Liver (tissue), 9 donors: Measurements from ENCODE around the gene TRPM1. TPM values are rescaled to one million over a fixed set of nuclear protein-coding genes. Genes with fewer than 3 reads are reported as not detected.

ENCODE experiments used
- DNase-seq: peaks from one replicate; pipeline ENCODE4 v3.0.0-alpha.2; 2017; ENCODE audit warnings: low spot score
- H3K27ac ChIP-seq, 2 donors: one replicate each; pipeline ENCODE4 v1.7.0; 2013; ENCODE audit warnings: inconsistent platforms in 2 of 2, low read length in 2 of 2, control low read depth in 1 of 2, low read depth in 1 of 2, mild to moderate bottlenecking in 1 of 2
- H3K27me3 ChIP-seq, 4 donors: one replicate each; pipeline versions ENCODE4 v1.6.1 to v1.7.0; 2013; ENCODE audit warnings: low read length in 3 of 4, inconsistent platforms in 1 of 4, mild to moderate bottlenecking in 1 of 4, moderate library complexity in 1 of 4; ENCODE audit not compliant: control insufficient read depth in 4 of 4, insufficient read depth in 4 of 4
- H3K36me3 ChIP-seq, 4 donors: one replicate each; pipeline versions ENCODE4 v1.6.1 to v1.7.0; 2013; ENCODE audit warnings: low read length in 3 of 4, mild to moderate bottlenecking in 3 of 4, low read depth in 1 of 4, moderate library complexity in 1 of 4; ENCODE audit not compliant: control insufficient read depth in 4 of 4, insufficient read depth in 3 of 4
- H3K4me1 ChIP-seq, 4 donors: one replicate each; pipeline versions ENCODE4 v1.6.1 to v1.7.0; 2013; ENCODE audit warnings: low read length in 3 of 4, mild to moderate bottlenecking in 3 of 4, moderate library complexity in 1 of 4; ENCODE audit not compliant: control insufficient read depth in 4 of 4, insufficient read depth in 4 of 4
- H3K4me3 ChIP-seq, 3 donors: one replicate each; pipeline versions ENCODE4 v1.6.1 to v1.7.0; 2013; ENCODE audit warnings: low read length in 3 of 3, control low read depth in 1 of 3, low read depth in 1 of 3, mild to moderate bottlenecking in 1 of 3
- H3K9ac ChIP-seq, 2 donors: one replicate each; pipeline ENCODE4 v1.7.0; 2013; ENCODE audit warnings: low read length in 2 of 2, mild to moderate bottlenecking in 2 of 2, moderate library complexity in 2 of 2, control low read depth in 1 of 2, low read depth in 1 of 2
- H3K9me3 ChIP-seq, 4 donors: one replicate each; pipeline versions ENCODE4 v1.6.1 to v1.7.0; 2013; ENCODE audit warnings: low read length in 3 of 4; ENCODE audit not compliant: control insufficient read depth in 4 of 4
- EGR1 ChIP-seq, 2 donors: IDR thresholded peaks; 2 replicates each; pipeline ENCODE4 v1.6.1; 2016 to 2018; ENCODE audit warnings: antibody characterized with exemption in 2 of 2, low read depth in 2 of 2
- FOXA1 ChIP-seq: IDR thresholded peaks from 2 replicates; pipeline ENCODE4 v1.6.1; 2016; ENCODE audit warnings: antibody characterized with exemption
- FOXA2 ChIP-seq: IDR thresholded peaks from 2 replicates; pipeline ENCODE4 v1.6.1; 2016; ENCODE audit warnings: antibody characterized with exemption
- GABPA ChIP-seq, 2 donors: IDR thresholded peaks in 1 of 2; conservative IDR thresholded peaks in 1 of 2; 2 replicates each; pipeline ENCODE4 v1.6.1; 2016; ENCODE audit warnings: antibody characterized with exemption in 2 of 2, mild to moderate bottlenecking in 1 of 2, moderate library complexity in 1 of 2
- HNF4A ChIP-seq, 2 donors: conservative IDR thresholded peaks; 2 replicates each; pipeline ENCODE4 v1.6.1; 2016; ENCODE audit warnings: antibody characterized with exemption in 2 of 2, mild to moderate bottlenecking in 2 of 2
- HNF4G ChIP-seq: IDR thresholded peaks from 2 replicates; pipeline ENCODE4 v1.6.1; 2016; ENCODE audit warnings: antibody characterized with exemption
- JUND ChIP-seq, 2 donors: IDR thresholded peaks; 2 replicates each; pipeline ENCODE4 v1.6.1; 2016; ENCODE audit warnings: antibody characterized with exemption in 2 of 2
- NR2F2 ChIP-seq: IDR thresholded peaks from 2 replicates; pipeline ENCODE4 v1.6.1; 2016; ENCODE audit warnings: antibody characterized with exemption
- RAD21 ChIP-seq, 2 donors: IDR thresholded peaks; 2 replicates each; pipeline ENCODE4 v1.6.1; 2016; ENCODE audit warnings: antibody characterized with exemption in 2 of 2, mild to moderate bottlenecking in 2 of 2
- RXRA ChIP-seq, 2 donors: IDR thresholded peaks; 2 replicates each; pipeline ENCODE4 v1.6.1; 2017 to 2018; ENCODE audit warnings: antibody characterized with exemption in 2 of 2, mild to moderate bottlenecking in 1 of 2
- SP1 ChIP-seq: IDR thresholded peaks from 2 replicates; pipeline ENCODE4 v1.6.1; 2018; ENCODE audit warnings: antibody characterized with exemption, mild to moderate bottlenecking
- TAF1 ChIP-seq: conservative IDR thresholded peaks from 2 replicates; pipeline ENCODE4 v1.6.1; 2016; ENCODE audit warnings: antibody characterized with exemption, mild to moderate bottlenecking
- YY1 ChIP-seq: IDR thresholded peaks from 2 replicates; pipeline ENCODE4 v1.6.1; 2016; ENCODE audit warnings: antibody characterized with exemption, mild to moderate bottlenecking
- WGBS: extraction: QIAGEN DNeasy Blood & Tissue Kit; methylation state at CpG from one replicate; pipeline ENCODE4 v1.1.7; 2013; 5-methylcytosine and 5-hydroxymethylcytosine counted together
- polyA plus RNA-seq, 2 donors: library from polyadenylated mRNA; stranded (reverse) in 1 of 2; unstranded in 1 of 2; fragments of 200-250 nt in 1 of 2; fragments of >200 nt in 1 of 2; fragmentation: Nextera tagmentation in 1 of 2; extraction: Ambion mirVana in 1 of 2; gene quantifications; one replicate each; pipeline versions ENCODE4 v1.2.1 to v1.2.3, GENCODE V29; 2013 to 2015
- total RNA-seq, 2 donors: library from RNA; depleted of rRNA; stranded (reverse); fragments of >200 nt; gene quantifications; one replicate each; pipeline ENCODE4 v1.2.3, GENCODE V29; 2014
- TF ChIP-seq, protein P1 (sequence below): IDR thresholded peaks from 2 replicates; pipeline ENCODE4 v1.6.1; 2016; ENCODE audit warnings: antibody characterized with exemption
- TF ChIP-seq, protein P2 (sequence below): IDR thresholded peaks from 2 replicates; pipeline ENCODE4 v1.6.1; 2016; ENCODE audit warnings: antibody characterized with exemption
- TF ChIP-seq, protein P3 (sequence below): IDR thresholded peaks from 2 replicates; pipeline ENCODE4 v1.6.1; 2016; ENCODE audit warnings: antibody characterized with exemption
- TF ChIP-seq, protein P4 (sequence below): fragments of 150-350 bp; IDR thresholded peaks from 2 replicates; pipeline ENCODE4 v1.5.1; 2017; ENCODE audit warnings: improper control_type of control experiment, low read depth, low read length; ENCODE audit not compliant: missing input control
- TF ChIP-seq, protein P5 (sequence below): IDR thresholded peaks from 2 replicates; pipeline ENCODE4 v1.6.1; 2016; ENCODE audit warnings: antibody characterized with exemption, mild to moderate bottlenecking
- donor health status: healthy.
- donor health status: healthy.
- donor health status: healthy.
- donor health status: healthy.
- donor health status: healthy.

Gene TRPM1
- total RNA-seq (not detected), polyA plus RNA-seq (not detected)

DNA sequence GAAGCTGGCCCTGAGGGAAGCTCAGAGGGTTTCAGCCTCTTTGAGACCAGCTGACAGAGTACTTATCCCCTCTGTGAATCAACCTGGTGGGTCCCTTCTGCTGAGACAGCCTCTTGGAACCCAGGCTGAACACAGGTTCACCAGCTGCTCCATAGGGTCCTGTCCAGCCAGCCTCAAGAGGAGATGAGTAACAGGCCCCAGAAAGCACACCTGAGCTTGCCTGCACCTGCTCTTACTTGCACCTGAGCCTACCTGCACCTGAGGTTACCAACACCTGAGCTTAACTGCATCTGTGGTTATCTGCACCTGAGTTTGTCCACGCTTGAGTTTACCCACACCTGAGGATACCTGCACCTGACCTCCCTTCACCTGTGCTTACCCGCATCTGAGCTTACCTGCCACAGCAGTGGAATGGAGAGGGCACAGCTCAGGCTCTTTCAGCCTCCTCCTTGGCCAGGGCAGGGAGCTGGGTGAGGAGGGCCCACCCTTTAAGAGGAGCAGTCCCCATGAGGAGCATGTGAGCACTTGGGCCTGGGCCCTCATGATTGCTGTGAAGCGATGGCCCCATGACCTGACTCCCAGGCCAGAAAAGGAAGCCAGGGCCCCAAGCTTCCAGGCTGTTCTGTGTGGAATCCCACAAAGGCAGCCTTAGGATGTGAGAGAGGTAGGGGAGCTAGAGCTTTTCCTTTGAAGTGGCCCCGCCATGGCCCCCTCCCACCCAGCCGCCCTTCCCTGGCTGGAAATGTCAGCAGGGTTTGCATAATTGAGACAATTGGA is at the start of gene TRPM1:
Gene TRPM1, minus strand, starts transcription at position 464 of the 777 bp plus-strand sequence. CDS start 20,370 bp downstream, outside the sequence.
- H3K27me3 ChIP-seq: no peaks in the 10 kb centered on the region
- H3K4me3 ChIP-seq: no peak within 1 kb of the TSS
- no peak within 1 kb of the TSS for H3K27ac ChIP-seq
- peaks cover 3 to 27% (median 20%) of the 10 kb centered on the region in 4 donors for H3K4me1 ChIP-seq
- WGBS: 97% methylated on average over 5 of the region's 5 CpGs
- TF ChIP-seq RXRA (IDR thresholded peaks at IDR 0.05) (no peak), HNF4G (no peak), EGR1 (IDR thresholded peaks at IDR 0.05; ENCODE audit: low read depth in 2 of 2) (no peak), SP1 (no peak), FOXA2 (no peak), FOXA1 (no peak), RAD21 (IDR thresholded peaks at IDR 0.05) (no peak), NR2F2 (no peak), TAF1 (no peak), JUND (IDR thresholded peaks at IDR 0.05) (no peak), GABPA (IDR thresholded peaks at IDR 0.05 in 1 of 2, conservative IDR thresholded peaks at IDR 0.05 in 1 of 2) (no peak), YY1 (no peak), HNF4A (conservative IDR thresholded peaks at IDR 0.05) (no peak)
- TF ChIP-seq, protein P1, sequence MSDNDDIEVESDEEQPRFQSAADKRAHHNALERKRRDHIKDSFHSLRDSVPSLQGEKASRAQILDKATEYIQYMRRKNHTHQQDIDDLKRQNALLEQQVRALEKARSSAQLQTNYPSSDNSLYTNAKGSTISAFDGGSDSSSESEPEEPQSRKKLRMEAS: no peak
- TF ChIP-seq, protein P2, sequence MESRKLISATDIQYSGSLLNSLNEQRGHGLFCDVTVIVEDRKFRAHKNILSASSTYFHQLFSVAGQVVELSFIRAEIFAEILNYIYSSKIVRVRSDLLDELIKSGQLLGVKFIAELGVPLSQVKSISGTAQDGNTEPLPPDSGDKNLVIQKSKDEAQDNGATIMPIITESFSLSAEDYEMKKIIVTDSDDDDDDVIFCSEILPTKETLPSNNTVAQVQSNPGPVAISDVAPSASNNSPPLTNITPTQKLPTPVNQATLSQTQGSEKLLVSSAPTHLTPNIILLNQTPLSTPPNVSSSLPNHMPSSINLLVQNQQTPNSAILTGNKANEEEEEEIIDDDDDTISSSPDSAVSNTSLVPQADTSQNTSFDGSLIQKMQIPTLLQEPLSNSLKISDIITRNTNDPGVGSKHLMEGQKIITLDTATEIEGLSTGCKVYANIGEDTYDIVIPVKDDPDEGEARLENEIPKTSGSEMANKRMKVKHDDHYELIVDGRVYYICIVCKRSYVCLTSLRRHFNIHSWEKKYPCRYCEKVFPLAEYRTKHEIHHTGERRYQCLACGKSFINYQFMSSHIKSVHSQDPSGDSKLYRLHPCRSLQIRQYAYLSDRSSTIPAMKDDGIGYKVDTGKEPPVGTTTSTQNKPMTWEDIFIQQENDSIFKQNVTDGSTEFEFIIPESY: no peak
- TF ChIP-seq, protein P3, sequence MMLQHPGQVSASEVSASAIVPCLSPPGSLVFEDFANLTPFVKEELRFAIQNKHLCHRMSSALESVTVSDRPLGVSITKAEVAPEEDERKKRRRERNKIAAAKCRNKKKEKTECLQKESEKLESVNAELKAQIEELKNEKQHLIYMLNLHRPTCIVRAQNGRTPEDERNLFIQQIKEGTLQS: no peak
- TF ChIP-seq, protein P4, sequence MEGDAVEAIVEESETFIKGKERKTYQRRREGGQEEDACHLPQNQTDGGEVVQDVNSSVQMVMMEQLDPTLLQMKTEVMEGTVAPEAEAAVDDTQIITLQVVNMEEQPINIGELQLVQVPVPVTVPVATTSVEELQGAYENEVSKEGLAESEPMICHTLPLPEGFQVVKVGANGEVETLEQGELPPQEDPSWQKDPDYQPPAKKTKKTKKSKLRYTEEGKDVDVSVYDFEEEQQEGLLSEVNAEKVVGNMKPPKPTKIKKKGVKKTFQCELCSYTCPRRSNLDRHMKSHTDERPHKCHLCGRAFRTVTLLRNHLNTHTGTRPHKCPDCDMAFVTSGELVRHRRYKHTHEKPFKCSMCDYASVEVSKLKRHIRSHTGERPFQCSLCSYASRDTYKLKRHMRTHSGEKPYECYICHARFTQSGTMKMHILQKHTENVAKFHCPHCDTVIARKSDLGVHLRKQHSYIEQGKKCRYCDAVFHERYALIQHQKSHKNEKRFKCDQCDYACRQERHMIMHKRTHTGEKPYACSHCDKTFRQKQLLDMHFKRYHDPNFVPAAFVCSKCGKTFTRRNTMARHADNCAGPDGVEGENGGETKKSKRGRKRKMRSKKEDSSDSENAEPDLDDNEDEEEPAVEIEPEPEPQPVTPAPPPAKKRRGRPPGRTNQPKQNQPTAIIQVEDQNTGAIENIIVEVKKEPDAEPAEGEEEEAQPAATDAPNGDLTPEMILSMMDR: no peak
- TF ChIP-seq, protein P5, sequence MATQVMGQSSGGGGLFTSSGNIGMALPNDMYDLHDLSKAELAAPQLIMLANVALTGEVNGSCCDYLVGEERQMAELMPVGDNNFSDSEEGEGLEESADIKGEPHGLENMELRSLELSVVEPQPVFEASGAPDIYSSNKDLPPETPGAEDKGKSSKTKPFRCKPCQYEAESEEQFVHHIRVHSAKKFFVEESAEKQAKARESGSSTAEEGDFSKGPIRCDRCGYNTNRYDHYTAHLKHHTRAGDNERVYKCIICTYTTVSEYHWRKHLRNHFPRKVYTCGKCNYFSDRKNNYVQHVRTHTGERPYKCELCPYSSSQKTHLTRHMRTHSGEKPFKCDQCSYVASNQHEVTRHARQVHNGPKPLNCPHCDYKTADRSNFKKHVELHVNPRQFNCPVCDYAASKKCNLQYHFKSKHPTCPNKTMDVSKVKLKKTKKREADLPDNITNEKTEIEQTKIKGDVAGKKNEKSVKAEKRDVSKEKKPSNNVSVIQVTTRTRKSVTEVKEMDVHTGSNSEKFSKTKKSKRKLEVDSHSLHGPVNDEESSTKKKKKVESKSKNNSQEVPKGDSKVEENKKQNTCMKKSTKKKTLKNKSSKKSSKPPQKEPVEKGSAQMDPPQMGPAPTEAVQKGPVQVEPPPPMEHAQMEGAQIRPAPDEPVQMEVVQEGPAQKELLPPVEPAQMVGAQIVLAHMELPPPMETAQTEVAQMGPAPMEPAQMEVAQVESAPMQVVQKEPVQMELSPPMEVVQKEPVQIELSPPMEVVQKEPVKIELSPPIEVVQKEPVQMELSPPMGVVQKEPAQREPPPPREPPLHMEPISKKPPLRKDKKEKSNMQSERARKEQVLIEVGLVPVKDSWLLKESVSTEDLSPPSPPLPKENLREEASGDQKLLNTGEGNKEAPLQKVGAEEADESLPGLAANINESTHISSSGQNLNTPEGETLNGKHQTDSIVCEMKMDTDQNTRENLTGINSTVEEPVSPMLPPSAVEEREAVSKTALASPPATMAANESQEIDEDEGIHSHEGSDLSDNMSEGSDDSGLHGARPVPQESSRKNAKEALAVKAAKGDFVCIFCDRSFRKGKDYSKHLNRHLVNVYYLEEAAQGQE: no peak
- DNase-seq: no peak
- H3K36me3 ChIP-seq: no peaks in the 10 kb centered on the region
- H3K9ac ChIP-seq: no peak within 1 kb of the TSS
- H3K9me3 ChIP-seq: no peaks in the 10 kb centered on the region
